NCI-H1436 treated with DMSO at 0.1 percent for 48 hours (cell line): ENCODE data around the gene NECTIN1.

Experiments used
- DNase-seq: peaks from one replicate; lab custom pipeline; 2025; lab: John Stamatoyannopoulos, UW

The NECTIN1 gene

GRCh38 chr11:119755356-119756071 lies 26.5 kb upstream of the NECTIN1 start:
- DNase-seq: no peak

GRCh38 chr11:119754656-119755355 lies 25.8 kb upstream of the NECTIN1 start:
- DNase-seq: no peak

GRCh38 chr11:119754199-119754598 lies 25.2 kb upstream of the NECTIN1 start:
- DNase-seq: no peak

GRCh38 chr11:119752946-119753345 lies 23.9 kb upstream of the NECTIN1 start:
- no peak for DNase-seq

GRCh38 chr11:119752345-119752871 lies 23.4 kb upstream of the NECTIN1 start:
- no peak for DNase-seq

- DNase-seq: no peak
Observed at GRCh38 chr11:119750056-119750455, 21.1 kb upstream of the NECTIN1 start.

GRCh38 chr11:119749006-119749565 lies 20.1 kb upstream of the NECTIN1 start:
- no peak for DNase-seq

- DNase-seq: no peak
Observed at GRCh38 chr11:119747868-119748660, 19.1 kb upstream of the NECTIN1 start.

GRCh38 chr11:119745776-119746535 lies 17.0 kb upstream of the NECTIN1 start:
- no peak for DNase-seq

- DNase-seq: no peak
Observed at GRCh38 chr11:119745112-119745511, 16.1 kb upstream of the NECTIN1 start.

- no peak for DNase-seq
Observed at GRCh38 chr11:119744577-119744976, 15.6 kb upstream of the NECTIN1 start.

- DNase-seq: no peak
Observed at GRCh38 chr11:119743006-119743405, 14.0 kb upstream of the NECTIN1 start.

- no peak for DNase-seq
Observed at GRCh38 chr11:119742263-119742861, 13.4 kb upstream of the NECTIN1 start.

- DNase-seq: no peak
Observed at GRCh38 chr11:119741369-119742262, 12.6 kb upstream of the NECTIN1 start.

GRCh38 chr11:119739975-119740374 lies 11.0 kb upstream of the NECTIN1 start:
- no peak for DNase-seq

GRCh38 chr11:119739021-119739703 lies 10.2 kb upstream of the NECTIN1 start:
- no peak for DNase-seq

GRCh38 chr11:119738059-119738439 lies 9.0 kb upstream of the NECTIN1 start:
- no peak for DNase-seq

- no peak for DNase-seq
Observed at GRCh38 chr11:119737366-119738058, 8.5 kb upstream of the NECTIN1 start.

- no peak for DNase-seq
Observed at GRCh38 chr11:119734788-119735187, 5.8 kb upstream of the NECTIN1 start.
